NCI-H2029 treated with DMSO at 0.1 percent for 48 hours (cell line): ENCODE results near the gene TRIM29.
A peak's percentile ranks its signal among the peaks of the same experiment; 100 is the strongest.

ENCODE experiments used
- DNase-seq: peaks from one replicate; lab custom pipeline; 2025; lab: John Stamatoyannopoulos, UW

The TRIM29 gene

GRCh38 chr11:120122924-120123683 lies 14.8 kb downstream of the TRIM29 start:
- no peak for DNase-seq

GRCh38 chr11:120121914-120122473 lies 15.9 kb downstream of the TRIM29 start:
- DNase-seq: no peak

GRCh38 chr11:120121336-120121735 lies 16.6 kb downstream of the TRIM29 start:
- no peak for DNase-seq

GRCh38 chr11:120120805-120121335 lies 17.0 kb downstream of the TRIM29 start:
- DNase-seq: no peak

- no peak for DNase-seq
These were observed 18.8 kb downstream of the TRIM29 start for GRCh38 chr11:120119121-120119520.

DNA sequence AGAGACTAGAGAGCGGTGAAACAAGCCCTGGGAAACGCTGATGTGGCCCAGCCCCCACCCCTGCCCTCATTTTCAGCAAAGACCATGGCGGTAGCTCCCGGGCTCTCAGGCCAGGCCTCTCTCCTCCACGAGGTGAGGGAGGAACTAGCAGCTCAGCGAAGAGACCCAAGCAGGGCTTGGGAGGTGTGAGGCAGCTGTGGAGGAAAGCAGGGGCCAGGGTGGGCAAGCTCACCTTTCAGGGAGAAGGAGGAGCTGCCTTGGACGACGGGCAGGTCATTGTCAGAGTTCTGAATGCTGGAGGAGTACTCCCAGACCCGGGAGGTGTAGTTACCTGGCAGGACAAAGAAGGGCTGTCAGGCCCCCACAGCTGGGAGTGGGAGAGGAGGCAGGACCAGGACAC lies 19.9 kb downstream of the TRIM29 start:
- no peak for DNase-seq

DNA sequence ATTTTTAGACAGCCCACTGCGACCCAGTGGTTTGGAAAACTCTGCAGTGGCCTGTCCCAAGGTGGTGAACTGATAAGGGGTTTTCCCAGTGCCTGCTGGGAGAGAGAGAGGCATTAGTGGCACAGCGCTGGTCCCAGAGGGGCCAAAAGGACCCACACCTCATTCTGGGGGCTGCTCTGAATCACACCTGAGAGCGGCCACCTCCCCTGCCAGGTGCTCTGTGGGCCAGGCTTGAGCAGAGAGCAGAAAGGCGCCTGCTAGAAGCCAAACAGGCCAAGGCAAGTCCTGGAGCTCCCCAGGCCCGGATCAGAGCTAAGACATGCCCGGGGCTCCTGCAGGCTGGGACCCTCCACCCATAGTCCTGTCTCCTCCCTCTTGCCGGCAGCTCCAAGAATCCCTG lies 20.9 kb downstream of the TRIM29 start:
- DNase-seq: no peak

- DNase-seq: no peak
These were observed 22.5 kb downstream of the TRIM29 start for GRCh38 chr11:120115272-120116000.

DNA sequence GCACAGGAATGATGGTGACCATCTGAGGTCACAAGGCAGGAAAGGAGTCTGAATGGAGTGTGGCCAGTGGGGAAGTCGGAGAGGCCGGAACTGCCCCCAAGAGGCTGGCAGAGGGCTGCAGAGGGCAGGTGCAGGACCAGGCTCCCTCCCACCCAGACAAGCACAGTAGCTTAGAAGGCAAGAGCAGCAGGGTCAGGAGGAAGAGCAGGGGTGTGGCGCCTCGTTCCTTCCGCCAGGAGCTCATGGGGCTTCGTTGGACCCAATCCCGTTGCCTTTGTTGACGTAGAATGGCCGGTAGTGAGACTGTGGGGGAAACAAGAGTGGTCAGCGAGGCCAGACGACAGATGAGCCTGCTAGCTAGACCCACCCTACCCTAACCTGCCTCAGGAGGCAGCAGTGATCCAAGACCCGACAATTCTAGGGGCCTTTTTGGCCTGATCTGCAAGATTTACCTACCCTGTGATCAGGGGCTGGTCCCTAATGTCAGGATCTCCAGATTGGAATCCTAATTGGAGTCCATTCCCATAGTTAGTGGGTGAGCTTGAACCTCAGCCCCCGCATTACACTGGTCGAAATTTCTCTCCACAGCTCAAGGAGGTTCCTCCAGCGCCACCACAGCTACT lies 25.6 kb downstream of the TRIM29 start:
- no peak for DNase-seq

- no peak for DNase-seq
These were observed 28.4 kb downstream of the TRIM29 start for GRCh38 chr11:120109531-120109930.

DNA sequence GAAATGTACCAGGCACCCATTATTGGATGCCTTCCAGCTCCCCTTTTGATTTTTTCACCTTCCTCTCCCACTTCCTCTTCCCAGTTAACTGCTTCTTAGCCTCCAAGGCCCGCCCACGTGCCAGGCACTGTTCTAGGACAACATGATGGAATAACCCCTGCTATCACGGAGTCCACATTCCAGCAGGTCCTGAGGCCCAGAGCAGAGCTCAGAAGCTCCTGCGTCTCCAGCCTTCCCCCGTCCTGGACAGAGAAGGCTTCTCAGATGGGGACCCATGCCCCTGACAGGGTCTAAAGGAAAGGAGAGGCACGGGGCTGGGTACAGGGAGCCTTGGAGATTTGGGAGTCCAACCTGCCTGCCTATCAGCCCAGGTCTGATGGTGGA lies 29.1 kb downstream of the TRIM29 start:
- no peak for DNase-seq

- peak; percentile 17 for DNase-seq
These were observed 29.6 kb downstream of the TRIM29 start for GRCh38 chr11:120108154-120108784.

DNA sequence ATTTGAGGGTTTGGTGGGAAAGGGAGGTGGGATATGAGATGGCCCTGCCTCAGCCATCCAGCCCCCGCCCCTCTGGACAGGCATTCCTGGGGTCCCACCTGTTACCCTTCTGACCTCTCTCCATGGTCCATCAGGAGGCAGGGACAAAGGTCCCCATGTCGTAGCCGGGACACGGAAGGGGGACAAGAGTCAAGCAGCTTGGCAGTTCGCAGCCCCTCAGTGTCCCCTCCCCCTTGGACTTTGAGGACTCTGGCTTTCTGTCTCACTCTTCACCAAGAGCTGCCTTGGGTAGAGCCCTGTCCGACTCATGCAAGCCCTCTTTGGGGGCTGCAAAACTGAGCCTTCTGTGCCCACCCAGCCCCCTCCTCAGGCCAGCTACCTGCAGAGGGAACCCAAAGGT lies 30.2 kb downstream of the TRIM29 start:
- DNase-seq: no peak

DNA sequence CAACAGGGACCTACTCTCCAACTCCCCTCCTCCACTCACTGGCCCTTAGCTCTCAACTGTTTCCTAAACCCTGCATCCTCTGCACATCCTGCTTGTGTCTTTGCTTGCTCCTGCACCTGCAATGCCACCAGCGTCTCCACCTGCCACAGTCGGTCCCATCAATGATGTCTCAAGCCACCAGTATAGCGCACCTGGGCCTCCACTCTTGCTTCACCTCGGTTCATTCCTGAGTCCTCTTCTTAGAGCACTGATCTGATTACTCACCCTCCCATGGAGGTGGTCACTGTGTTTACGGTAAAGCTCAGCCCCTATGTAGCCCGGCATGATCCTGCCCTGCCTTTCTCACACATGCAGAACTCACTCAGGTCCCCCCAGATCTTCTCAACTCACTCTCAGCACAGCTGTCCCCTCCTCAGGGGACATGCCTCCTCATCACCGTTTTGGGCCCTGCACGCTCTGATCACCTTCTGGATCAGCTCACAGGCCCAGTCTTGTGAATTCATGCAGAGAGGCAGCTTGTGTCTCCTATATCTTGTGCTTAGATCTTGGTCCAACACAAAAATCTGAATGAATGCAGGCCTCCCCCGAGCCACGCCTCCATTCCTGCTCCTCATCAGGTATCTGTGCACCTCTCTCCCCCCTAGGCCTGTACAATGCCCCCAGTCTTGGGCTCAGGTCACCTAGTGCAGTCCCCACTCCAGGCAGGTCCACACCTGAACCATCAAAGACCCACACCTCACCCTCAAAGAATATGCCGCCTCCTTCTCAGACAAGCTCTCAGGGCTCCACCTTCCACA lies 31.4 kb downstream of the TRIM29 start:
- no peak for DNase-seq

DNA sequence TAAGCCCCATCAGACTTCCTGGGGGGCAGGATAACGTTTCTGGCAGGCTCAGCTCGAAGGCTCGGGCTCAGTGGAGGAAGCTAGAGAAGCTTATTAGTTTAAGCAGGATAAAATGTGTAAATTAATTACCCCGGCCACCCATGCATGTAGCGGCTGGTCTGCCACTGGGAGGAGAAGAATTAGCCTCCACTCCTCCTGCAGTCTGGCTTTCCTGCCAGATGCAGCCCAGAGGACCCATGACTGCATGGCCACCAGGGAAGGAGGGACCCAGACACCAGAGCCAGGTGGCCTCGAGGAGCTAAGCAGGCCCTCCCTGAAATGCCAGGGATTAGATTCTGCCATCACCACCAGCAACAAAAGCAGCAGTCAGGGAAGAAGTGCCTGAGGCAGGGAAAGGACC lies 32.3 kb downstream of the TRIM29 start:
- DNase-seq: no peak

GRCh38 chr11:120104041-120104565 lies 33.8 kb downstream of the TRIM29 start:
- no peak for DNase-seq

DNA sequence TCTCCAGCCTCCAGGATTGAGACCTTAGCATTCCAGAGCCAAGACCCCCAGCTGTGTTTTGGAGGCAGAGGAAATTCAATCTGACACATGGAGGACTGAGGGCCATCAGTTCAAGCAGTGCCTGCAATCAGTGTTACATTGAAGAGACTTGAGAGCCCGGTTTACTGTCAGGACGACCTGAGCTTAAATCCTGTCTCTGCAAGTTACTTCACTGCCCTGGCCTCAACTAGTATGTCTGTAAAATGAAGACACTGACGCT lies 35.1 kb downstream of the TRIM29 start:
- no peak for DNase-seq

- no peak for DNase-seq
These were observed 35.7 kb downstream of the TRIM29 start for GRCh38 chr11:120102050-120102863.

DNA sequence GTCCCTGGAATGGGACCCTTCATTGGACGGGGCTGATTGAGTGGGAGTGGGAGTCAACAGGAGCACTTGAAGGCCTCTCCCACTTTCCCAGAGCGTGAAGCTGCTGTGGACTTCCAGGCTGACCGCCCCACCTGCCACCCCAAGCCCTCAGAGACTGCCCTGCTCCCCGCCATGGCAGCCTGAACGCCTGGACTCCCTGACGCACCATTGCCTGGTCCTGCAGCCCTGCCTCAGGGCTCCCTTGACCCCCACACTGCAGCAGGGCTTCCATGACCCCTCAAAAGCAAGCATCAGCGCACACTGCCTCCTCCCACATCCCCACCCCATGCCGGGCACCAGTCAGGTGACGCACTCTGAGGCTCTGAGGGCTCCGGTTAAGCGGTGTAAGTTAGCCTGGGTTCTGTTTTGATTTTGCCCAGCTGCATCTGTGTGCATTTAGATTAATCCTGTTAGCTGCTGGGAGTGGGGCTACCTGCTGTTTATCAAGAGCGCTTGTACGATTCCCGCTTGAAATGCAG lies 39.4 kb downstream of the TRIM29 start:
- no peak for DNase-seq

DNA sequence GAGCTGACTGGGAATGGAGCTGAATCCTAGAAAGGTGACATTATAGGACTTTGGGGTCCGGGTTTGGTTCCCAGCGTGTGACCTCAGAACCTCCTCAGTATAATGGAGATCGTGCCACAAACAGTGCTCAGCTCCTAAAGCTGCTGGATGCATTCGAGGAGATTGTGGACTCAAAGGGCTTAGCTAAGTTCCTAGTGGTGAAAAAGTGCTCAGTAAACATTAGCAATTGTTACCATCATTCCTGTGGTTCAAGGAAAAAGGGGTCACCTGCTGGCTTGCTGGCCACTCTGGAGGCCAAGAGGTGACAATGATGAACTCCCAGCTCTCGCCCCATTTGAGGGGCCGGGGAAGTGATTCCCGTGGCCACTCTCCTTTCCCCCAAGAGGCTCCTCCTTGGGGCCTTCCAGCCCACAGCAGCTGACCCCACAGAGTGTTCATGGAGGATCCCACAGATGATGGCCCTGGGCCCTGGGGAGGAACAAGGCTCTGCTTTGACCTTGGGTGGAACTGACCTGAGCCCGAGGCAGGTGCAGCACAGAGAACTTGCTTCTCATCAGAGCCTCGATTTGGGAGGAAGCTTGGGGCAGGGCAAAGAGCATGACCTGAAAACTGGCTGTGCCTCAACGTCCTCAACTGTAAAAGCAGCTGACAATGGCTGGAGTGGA lies 40.1 kb downstream of the TRIM29 start:
- no peak for DNase-seq
